H1 (cell line): ENCODE measurements around the gene SPAG17. TPM values are rescaled to one million over a fixed set of nuclear protein-coding genes. Genes with fewer than 3 reads are reported as not detected.

Experiments
- CTCF ChIA-PET: fragments of 300-600 bp; sonication (Branson Sonifier 250); formaldehyde crosslinking; loops from one replicate; lab custom pipeline; 2021; ENCODE audit not compliant: partially characterized antibody; lab: Charles Lee
- POLR2A ChIA-PET: fragments of 300-600 bp; sonication (Branson Sonifier 250); formaldehyde crosslinking; loops from one replicate; lab custom pipeline; 2021; ENCODE audit warnings: inconsistent platforms; ENCODE audit not compliant: partially characterized antibody; lab: Charles Lee
- DNase-seq, 2 experiments: peaks; one replicate each; pipeline versions ENCODE4 v3.0.0 to v3.0.0-alpha.2; 2010 to 2022; ENCODE audit warnings: low spot score in 2 of 2, low read depth in 1 of 2, mixed read lengths in 1 of 2
- FAIRE-seq: peaks from 2 replicates; lab custom pipeline; 2011; peaks lifted over from hg19 to GRCh38; lab: Jason Lieb, UNC
- H2AFZ ChIP-seq: 2 replicates; pipeline ENCODE4 v1.8.1; 2012; ENCODE audit warnings: low read length, inconsistent platforms
- H2AK5ac ChIP-seq: 2 replicates; pipeline ENCODE4 v1.6.1; 2013; ENCODE audit warnings: low read depth, low read length
- H2BK120ac ChIP-seq: replicated peaks from 2 replicates; pipeline ENCODE3; 2013; ENCODE audit warnings: low read depth, low read length, inconsistent platforms
- H2BK12ac ChIP-seq: 2 replicates; pipeline ENCODE4 v1.6.1; 2013; ENCODE audit warnings: low read depth, low read length
- H2BK15ac ChIP-seq: 2 replicates; pipeline ENCODE4 v1.6.1; 2013; ENCODE audit warnings: low read length
- H2BK20ac ChIP-seq: 2 replicates; pipeline ENCODE4 v1.6.1; 2013; ENCODE audit warnings: low read length
- H2BK5ac ChIP-seq: 2 replicates; pipeline ENCODE4 v1.6.1; 2013; ENCODE audit warnings: low read depth, low read length
- H3K14ac ChIP-seq: 2 replicates; pipeline ENCODE4 v1.6.1; 2013; ENCODE audit warnings: inconsistent platforms; ENCODE audit not compliant: insufficient read length
- H3K18ac ChIP-seq: 2 replicates; pipeline ENCODE4 v1.6.1; 2013; ENCODE audit warnings: low read length; ENCODE audit errors: extremely low read depth
- H3K23ac ChIP-seq: 2 replicates; pipeline ENCODE4 v1.6.1; 2013; ENCODE audit warnings: inconsistent platforms; ENCODE audit not compliant: insufficient read length
- H3K23me2 ChIP-seq: 2 replicates; pipeline ENCODE4 v1.6.1; 2013; ENCODE audit warnings: low read depth, low read length
- H3K27ac ChIP-seq: 2 replicates; pipeline ENCODE4 v1.6.1; 2011; ENCODE audit warnings: low read depth, low read length, inconsistent platforms
- H3K27me3 ChIP-seq, 4 experiments: replicated peaks in 1 of 4; 1 replicate in 1 of 4; 2 replicates in 3 of 4; pipeline versions ENCODE4 v1.6.1 to v1.8.1; 2011 to 2013; ENCODE audit warnings: low read length in 3 of 4, mild to moderate bottlenecking in 3 of 4, inconsistent platforms in 2 of 4, mixed read lengths in 2 of 4, moderate library complexity in 1 of 4; ENCODE audit not compliant: control insufficient read depth in 3 of 4, insufficient read depth in 3 of 4; ENCODE audit errors: extremely low read depth in 1 of 4
- H3K36me3 ChIP-seq, 4 experiments: 2 replicates each; pipeline versions ENCODE4 v1.6.1 to v1.8.1; 2011 to 2013; ENCODE audit warnings: mild to moderate bottlenecking in 4 of 4, low read length in 3 of 4, moderate library complexity in 2 of 4, control low read depth in 1 of 4, inconsistent platforms in 1 of 4; ENCODE audit not compliant: insufficient read depth in 4 of 4, control insufficient read depth in 2 of 4
- H3K4ac ChIP-seq: replicated peaks from 2 replicates; pipeline ENCODE3; 2013; ENCODE audit warnings: low read length, low read depth, mixed read lengths, inconsistent platforms; ENCODE audit not compliant: insufficient read length
- H3K4me1 ChIP-seq, 4 experiments: replicated peaks in 1 of 4; 1 replicate in 1 of 4; 2 replicates in 3 of 4; pipeline versions ENCODE4 v1.6.1 to v1.8.1; 2011 to 2013; ENCODE audit warnings: low read length in 3 of 4, inconsistent platforms in 2 of 4, mixed read lengths in 1 of 4; ENCODE audit not compliant: insufficient read depth in 4 of 4, control insufficient read depth in 3 of 4
- H3K4me2 ChIP-seq, 2 experiments: 2 replicates each; pipeline versions ENCODE4 v1.6.1 to v1.8.1; 2011 to 2013; ENCODE audit warnings: low read depth in 2 of 2, low read length in 2 of 2, control low read depth in 1 of 2, inconsistent platforms in 1 of 2, mild to moderate bottlenecking in 1 of 2; ENCODE audit not compliant: insufficient read depth in 1 of 2
- H3K4me3 ChIP-seq, 4 experiments: fragments of 200-600, 300-600 bp in 1 of 4; sonication (generic), shearing (Covaris generic), sonication (Bioruptor Twin) in 1 of 4; 2 replicates each; pipeline versions ENCODE4 v1.5.1 to v1.8.1; 2011 to 2016; ENCODE audit warnings: low read length in 4 of 4, low read depth in 3 of 4, control low read depth in 2 of 4, inconsistent platforms in 2 of 4, mild to moderate bottlenecking in 2 of 4, mixed read lengths in 1 of 4, moderate library complexity in 1 of 4; ENCODE audit not compliant: insufficient read depth in 2 of 4; ENCODE audit errors: extremely low read depth in 1 of 4
- H3K56ac ChIP-seq: replicated peaks from 2 replicates; pipeline ENCODE3; 2013; ENCODE audit warnings: low read depth, mild to moderate bottlenecking, mixed read lengths, low read length, inconsistent platforms; ENCODE audit not compliant: insufficient read length
- H3K79me1 ChIP-seq: 2 replicates; pipeline ENCODE4 v1.6.1; 2013; ENCODE audit warnings: low read depth, low read length, control low read depth
- H3K79me2 ChIP-seq, 2 experiments: 2 replicates each; pipeline versions ENCODE4 v1.6.1 to v1.8.1; 2012 to 2013; ENCODE audit warnings: low read length in 2 of 2, mild to moderate bottlenecking in 2 of 2, inconsistent platforms in 1 of 2; ENCODE audit not compliant: insufficient read depth in 2 of 2, control insufficient read depth in 1 of 2
- H3K9ac ChIP-seq, 4 experiments: replicated peaks in 1 of 4; 1 replicate in 1 of 4; 2 replicates in 3 of 4; pipeline versions ENCODE4 v1.6.1 to v1.8.1; 2011 to 2013; ENCODE audit warnings: low read depth in 3 of 4, low read length in 3 of 4, control low read depth in 2 of 4, mild to moderate bottlenecking in 2 of 4, moderate library complexity in 2 of 4, inconsistent platforms in 1 of 4; ENCODE audit errors: extremely low read depth in 1 of 4
- H3K9me3 ChIP-seq, 2 experiments: 2 replicates each; pipeline versions ENCODE4 v1.6.1 to v1.8.1; 2012 to 2013; ENCODE audit warnings: mild to moderate bottlenecking in 2 of 2, moderate library complexity in 2 of 2, control low read depth in 1 of 2, inconsistent platforms in 1 of 2, low read depth in 1 of 2, low read length in 1 of 2, mixed read lengths in 1 of 2; ENCODE audit not compliant: insufficient read depth in 2 of 2
- H4K20me1 ChIP-seq, 2 experiments: replicated peaks in 1 of 2; 2 replicates each; pipeline versions ENCODE3 to v1.8.1; 2011 to 2013; ENCODE audit warnings: inconsistent platforms in 2 of 2, low read length in 2 of 2, mild to moderate bottlenecking in 1 of 2; ENCODE audit not compliant: insufficient read depth in 2 of 2, control insufficient read depth in 1 of 2
- H4K5ac ChIP-seq: 2 replicates; pipeline ENCODE4 v1.6.1; 2013; ENCODE audit warnings: low read length, low read depth, mixed read lengths, inconsistent platforms; ENCODE audit not compliant: insufficient read length
- H4K8ac ChIP-seq: 2 replicates; pipeline ENCODE4 v1.8.0; 2013; ENCODE audit warnings: mild to moderate bottlenecking, moderate library complexity, low read length, inconsistent platforms; ENCODE audit not compliant: insufficient read depth; ENCODE audit errors: extremely low read depth
- H4K91ac ChIP-seq: replicated peaks from 2 replicates; pipeline ENCODE3; 2013; ENCODE audit warnings: low read length, mixed read lengths, inconsistent platforms; ENCODE audit not compliant: insufficient read length
- BACH1 ChIP-seq: IDR thresholded peaks from 2 replicates; pipeline ENCODE4 v1.6.1; 2012; ENCODE audit warnings: low read length, improper control_type of control experiment
- EZH2 ChIP-seq: fragments of 200-600 bp; sonication (generic); IDR thresholded peaks from 2 replicates; pipeline ENCODE4 v1.7.1; 2012; ENCODE audit warnings: low read depth, mild to moderate bottlenecking, moderate library complexity, low read length, inconsistent platforms; ENCODE audit not compliant: severe bottlenecking
- HDAC2 ChIP-seq, 2 experiments: fragments of 300-600 bp in 1 of 2; sonication (generic) in 1 of 2; IDR thresholded peaks; 2 replicates each; pipeline ENCODE4 v1.6.1; 2011 to 2012; ENCODE audit warnings: low read depth in 2 of 2, low read length in 2 of 2, mild to moderate bottlenecking in 2 of 2, moderate library complexity in 2 of 2, borderline replicate concordance in 1 of 2, inconsistent platforms in 1 of 2
- KDM4A ChIP-seq: IDR thresholded peaks from one replicate; pipeline ENCODE4 v1.7.1; 2012; ENCODE audit warnings: low read depth, mild to moderate bottlenecking, moderate library complexity, low read length, inconsistent platforms; ENCODE audit not compliant: severe bottlenecking
- MAFK ChIP-seq: IDR thresholded peaks from 2 replicates; pipeline ENCODE4 v1.6.1; 2012; ENCODE audit warnings: low read depth, mild to moderate bottlenecking, improper control_type of control experiment, low read length
- PHF8 ChIP-seq: fragments of 200-600 bp; sonication (generic); conservative IDR thresholded peaks from 2 replicates; pipeline ENCODE4 v1.7.1; 2012; ENCODE audit warnings: low read depth, mild to moderate bottlenecking, inconsistent platforms, low read length, moderate library complexity
- POLR2A ChIP-seq, 2 experiments: IDR thresholded peaks; 1 replicate in 1 of 2; 2 replicates in 1 of 2; pipeline ENCODE4 v1.6.1; 2011; ENCODE audit warnings: low read depth in 2 of 2, low read length in 2 of 2, mild to moderate bottlenecking in 2 of 2; ENCODE audit errors: control extremely low read depth in 1 of 2
- RBBP5 ChIP-seq: IDR thresholded peaks from 2 replicates; pipeline ENCODE4 v1.7.1; 2012; ENCODE audit warnings: low read depth, mild to moderate bottlenecking, inconsistent platforms, low read length, moderate library complexity, borderline replicate concordance
- RFX5 ChIP-seq: IDR thresholded peaks from 2 replicates; pipeline ENCODE4 v1.6.1; 2011; ENCODE audit warnings: low read depth, low read length, improper control_type of control experiment, borderline replicate concordance
- SIN3A ChIP-seq, 2 experiments: IDR thresholded peaks in 1 of 2; conservative IDR thresholded peaks in 1 of 2; 2 replicates each; pipeline ENCODE4 v1.6.1; 2011 to 2012; ENCODE audit warnings: low read length in 2 of 2, improper control_type of control experiment in 1 of 2, low read depth in 1 of 2, mild to moderate bottlenecking in 1 of 2
- SIX5 ChIP-seq: IDR thresholded peaks from 2 replicates; pipeline ENCODE4 v1.6.1; 2011; ENCODE audit warnings: mild to moderate bottlenecking, low read depth, low read length
- SP4 ChIP-seq: IDR thresholded peaks from 2 replicates; pipeline ENCODE4 v1.6.1; 2012; ENCODE audit warnings: low read length, inconsistent platforms
- TAF7 ChIP-seq: optimal IDR thresholded peaks from 2 replicates; pipeline ENCODE3; 2011; ENCODE audit warnings: low read depth, mild to moderate bottlenecking, inconsistent platforms, low read length, moderate library complexity, borderline replicate concordance
- TEAD4 ChIP-seq: IDR thresholded peaks from 2 replicates; pipeline ENCODE4 v1.6.1; 2012; ENCODE audit warnings: low read depth, low read length, inconsistent platforms, mixed read lengths
- WGBS, 2 experiments: shearing (Covaris generic) in 1 of 2; methylation state at CpG; one replicate each; pipeline versions ENCODE4 v1.1.6 to v1.1.7; 2013 to 2015; ENCODE audit warnings: low lambda C conversion rate in 2 of 2, mixed read lengths in 2 of 2, inconsistent platforms in 1 of 2, low coverage in 1 of 2, missing lambda C conversion rate in 1 of 2; ENCODE audit not compliant: insufficient replicate concordance in 2 of 2, insufficient coverage in 1 of 2, insufficient read length in 1 of 2; ENCODE audit errors: extremely low coverage in 1 of 2, missing lambda C conversion rate in 1 of 2; 5-methylcytosine and 5-hydroxymethylcytosine counted together
- polyA plus RNA-seq, 7 experiments: library from polyadenylated mRNA; depleted of rRNA in 3 of 7; stranded (reverse) in 5 of 7; unstranded in 2 of 7; fragments of >200 nt in 5 of 7; fragments of 200-250 nt in 2 of 7; gene quantifications; 1 replicate in 5 of 7; 2 replicates in 1 of 7; 4 replicates in 1 of 7; pipeline versions ENCODE4 v1.2.1 to v1.2.3, GENCODE V29; 2011 to 2013; ENCODE audit warnings: missing spikeins in 2 of 7, mixed read lengths in 2 of 7
- total RNA-seq: library from RNA; stranded (reverse); fragmentation: NEBNext Ultra II Directional; extraction: Animal tissue kit (Norgen Biotek cat#: 25700); gene quantifications from 2 replicates; pipeline ENCODE4 v1.2.1, GENCODE V29; 2021

The SPAG17 gene
- total and polyA plus RNA-seq, 2 of the 8 experiments (the other 6 are each of a cell fraction or from before 2014, with no cell fraction given) = 0.56 to 0.62 TPM

GRCh38 chr1:117985239-117985638, 199.8 kb downstream of the SPAG17 start:
- Histone ChIP-seq H2BK120ac (no peak overlapping the region), H3K27me3 (peaks cover 0 to 1% (median 0%) of the 10 kb centered on the region in 4 experiments; a peak in 1 of 7 replicates), H3K4me1 (no peaks in the 10 kb centered on the region), H2BK12ac (no peak overlapping the region), H3K4ac (no peak overlapping the region), H4K91ac (no peak overlapping the region), H3K18ac (no peak overlapping the region), H3K4me3 (no peak overlapping the region), H2BK20ac (no peak overlapping the region), H4K20me1 (no peaks in the 10 kb centered on the region), H2AFZ (no peak overlapping the region), H3K9me3 (no peaks in the 10 kb centered on the region)
- DNase-seq = no peak
- CTCF ChIA-PET = no interaction called here
- WGBS, 2 experiments = 92% methylated on average over 1 of the region's 1 CpG; no CpG with 5 or more reads in 1 of the 2 experiments
- no peak for FAIRE-seq
- TF ChIP-seq TEAD4 = no peak
- TF ChIP-seq PHF8 = no peak
- no peak for TF ChIP-seq SP4
- no peak for TF ChIP-seq POLR2A (IDR thresholded peaks at IDR 0.05; ENCODE audit: control extremely low read depth in 1 of 2, low read depth in 2 of 2, low read length in 2 of 2)
- no peak for TF ChIP-seq SIX5
- TF ChIP-seq BACH1 = no peak
- TF ChIP-seq EZH2 = no peak
- no peak for TF ChIP-seq KDM4A
- TF ChIP-seq RFX5 = no peak
- TF ChIP-seq SIN3A (conservative IDR thresholded peaks at IDR 0.05 in 1 of 2, IDR thresholded peaks at IDR 0.05 in 1 of 2; ENCODE audit: low read depth in 1 of 2, low read length in 2 of 2) = no peak
- TF ChIP-seq HDAC2 (IDR thresholded peaks at IDR 0.05; ENCODE audit: borderline replicate concordance in 1 of 2, low read depth in 2 of 2, low read length in 2 of 2) = no peak
- no peak for TF ChIP-seq MAFK
- no peak for TF ChIP-seq RBBP5
- TF ChIP-seq TAF7 = no peak
- TF ChIP-seq, all 59 proteins: peak for 0
- H3K79me1 ChIP-seq = no peaks in the 10 kb centered on the region
- H2AK5ac ChIP-seq = no peak overlapping the region
- H3K36me3 ChIP-seq = no peaks in the 10 kb centered on the region
- H3K9ac ChIP-seq = no peak overlapping the region
- no peak overlapping the region for H3K23ac ChIP-seq
- H2BK15ac ChIP-seq = no peak overlapping the region
- no peak overlapping the region for H4K8ac ChIP-seq
- H2BK5ac ChIP-seq = no peak overlapping the region
- H3K14ac ChIP-seq = no peak overlapping the region
- H3K79me2 ChIP-seq = no peaks in the 10 kb centered on the region
- H3K23me2 ChIP-seq = no peaks in the 10 kb centered on the region
- no peak overlapping the region for H3K4me2 ChIP-seq
- no peak overlapping the region for H3K56ac ChIP-seq
- H4K5ac ChIP-seq = no peak overlapping the region
- H3K27ac ChIP-seq = no peak overlapping the region
- POLR2A ChIA-PET = no interaction called here
